Erythroblast (primary cell): ENCODE measurements around the gene DDX3Y.

Experiments
- GATA1 ChIP-seq: IDR thresholded peaks from 2 replicates; pipeline ENCODE4 v1.6.1; 2011; ENCODE audit warnings: low read depth, mild to moderate bottlenecking, control low read depth, low read length, moderate library complexity
- POLR2A ChIP-seq: IDR thresholded peaks from 2 replicates; pipeline ENCODE4 v1.6.1; 2011; ENCODE audit warnings: mild to moderate bottlenecking, low read length

- no peak for TF ChIP-seq POLR2A
- no peak for TF ChIP-seq GATA1
These were observed 48.8 kb upstream of the DDX3Y start for GRCh38 chrY:12855791-12856275.
